C4-2B (cell line): ENCODE measurements around the gene FUT3.

Experiments
- H3K27ac ChIP-seq: fragments of 450-650 bp; 2 replicates; pipeline ENCODE4 v1.5.1; 2017
- CTCF ChIP-seq: fragments of 450-650 bp; conservative IDR thresholded peaks from 2 replicates; pipeline ENCODE4 v1.5.1; 2017; ENCODE audit warnings: mild to moderate bottlenecking
- ZFX ChIP-seq: fragments of 450-650 bp; IDR thresholded peaks from 2 replicates; pipeline ENCODE4 v1.6.1; 2017

The FUT3 gene

DNA sequence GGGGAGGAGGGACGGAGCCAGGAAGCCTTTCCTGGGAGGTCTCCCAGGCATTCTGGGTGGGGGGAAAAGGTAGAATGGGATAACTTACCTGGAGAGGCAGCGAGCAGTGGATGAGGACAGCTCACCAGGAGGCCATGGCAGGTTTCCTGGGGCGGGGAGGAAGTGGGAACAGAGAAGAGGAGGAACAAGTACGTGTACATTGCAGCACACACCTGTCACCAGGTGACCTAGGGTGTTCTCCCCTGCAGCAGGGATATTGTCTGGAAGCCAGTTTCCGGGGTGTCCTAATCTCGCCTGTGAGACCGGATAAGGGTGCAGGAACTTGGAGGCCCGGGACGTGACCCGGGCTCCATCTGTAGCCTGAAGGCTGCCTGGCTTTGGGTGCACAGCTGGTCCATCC is at the start of gene FUT3:
FUT3 (minus strand) TSS at position 148 of the 400 bp plus-strand sequence.
- TF ChIP-seq CTCF (no peak), ZFX (no peak)
- peak within 1 kb of the TSS; percentile 11 for H3K27ac ChIP-seq

DNA sequence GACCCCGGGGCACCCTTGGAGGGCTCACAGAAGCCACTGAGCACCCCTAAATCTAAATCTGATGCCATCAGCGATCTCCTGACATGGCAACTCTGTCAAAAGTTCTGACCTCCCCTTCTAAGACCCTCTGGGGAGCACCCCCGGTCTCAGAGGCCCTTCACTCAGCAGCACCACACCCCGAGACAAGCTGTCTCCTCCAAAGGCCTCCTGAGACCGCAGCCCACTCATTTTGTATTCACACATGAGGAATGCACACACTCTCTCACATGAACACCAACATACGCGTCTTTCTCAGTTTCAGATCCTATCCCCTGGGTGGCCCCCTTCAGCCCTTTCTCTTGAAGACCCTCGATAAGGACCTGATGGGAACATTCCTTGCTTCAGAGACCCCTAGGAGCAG is 49.7 kb upstream of the FUT3 start:
- no peak overlapping the region for H3K27ac ChIP-seq
- no peak for TF ChIP-seq CTCF
- TF ChIP-seq ZFX = no peak

DNA sequence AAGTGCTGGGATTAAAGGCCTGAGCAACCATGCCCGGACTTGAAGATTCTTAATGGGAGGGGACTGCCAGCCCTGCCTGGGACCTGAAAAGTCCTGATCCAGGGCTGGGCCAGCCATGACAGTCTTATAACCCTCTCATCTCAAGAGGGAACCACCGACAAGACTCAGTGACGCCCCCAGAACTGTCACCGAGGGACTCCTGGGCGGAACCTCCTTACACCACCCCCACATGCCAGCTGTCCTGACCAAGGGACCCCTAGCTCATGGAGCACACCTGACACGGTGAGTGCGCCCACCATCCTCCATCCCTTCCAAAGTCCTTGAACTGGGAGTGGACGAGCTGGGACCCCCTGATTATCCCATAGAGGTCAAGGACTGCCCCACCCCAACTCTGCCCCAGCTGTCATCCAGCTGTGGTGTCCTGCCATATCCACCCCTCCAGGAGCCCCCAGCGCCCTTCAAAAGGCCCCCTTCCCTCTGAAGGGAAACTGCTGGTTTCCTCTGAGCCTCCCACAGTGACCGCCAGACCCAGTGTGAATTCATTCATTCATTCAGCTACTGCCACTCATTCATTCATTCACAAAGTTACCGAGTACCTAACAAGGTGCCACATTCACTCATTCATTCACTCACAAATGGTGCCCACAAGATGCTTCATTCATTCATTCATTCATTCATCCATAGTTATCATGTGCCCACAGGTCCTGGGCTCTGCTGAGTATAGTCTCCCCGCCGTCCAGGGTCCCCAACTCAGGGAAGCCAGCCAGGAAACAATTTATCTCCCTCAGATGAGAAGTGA is 48.7 kb upstream of the FUT3 start:
- H3K27ac ChIP-seq = no peak overlapping the region
- TF ChIP-seq CTCF (no peak), ZFX (no peak)

DNA sequence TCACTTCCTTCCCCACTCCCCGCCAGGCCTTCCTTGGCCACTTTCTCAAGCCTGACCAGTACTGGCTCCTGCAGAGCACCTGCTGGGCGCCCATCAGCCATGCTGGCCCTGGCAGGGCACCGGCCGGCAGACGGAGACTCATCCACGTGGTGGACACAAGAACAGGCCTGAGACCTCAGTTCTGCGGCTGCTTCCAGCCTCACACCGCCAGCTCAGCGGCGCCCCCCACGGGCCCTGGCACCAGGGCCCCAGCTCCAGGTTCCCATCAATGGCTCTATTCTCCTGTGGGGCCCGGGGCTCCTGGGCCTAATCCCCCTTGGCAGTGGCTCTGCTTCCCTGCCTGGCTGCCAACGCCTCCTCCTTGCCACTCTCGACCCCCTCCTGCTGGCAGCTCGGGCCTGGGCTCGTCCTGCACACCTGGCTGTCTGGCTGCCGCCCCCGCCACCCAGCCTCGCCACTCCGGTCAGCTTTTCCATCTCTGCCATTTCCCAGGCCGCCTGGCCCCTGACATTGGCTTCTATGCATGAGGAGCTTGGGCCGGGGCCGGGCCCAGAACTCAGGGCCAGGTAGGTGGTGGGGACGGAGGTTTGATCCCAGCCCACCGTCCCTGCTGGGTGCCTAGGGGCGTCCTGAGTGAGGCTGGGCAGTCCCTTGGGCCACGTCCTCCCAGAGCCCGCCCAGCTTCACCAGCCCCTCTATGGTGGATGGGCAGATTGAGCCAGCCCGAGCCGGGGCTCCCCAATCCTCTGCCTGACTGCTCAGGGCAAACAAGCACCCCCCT is 46.1 kb upstream of the FUT3 start:
- no peak for TF ChIP-seq CTCF

GRCh38 chr19:5896365-5897076 is 45.3 kb upstream of the FUT3 start:
- TF ChIP-seq ZFX = no peak
- H3K27ac ChIP-seq = no peak overlapping the region

More for the DNA sequence above, 46.1 kb upstream of the FUT3 start:
- no peak overlapping the region for H3K27ac ChIP-seq

DNA sequence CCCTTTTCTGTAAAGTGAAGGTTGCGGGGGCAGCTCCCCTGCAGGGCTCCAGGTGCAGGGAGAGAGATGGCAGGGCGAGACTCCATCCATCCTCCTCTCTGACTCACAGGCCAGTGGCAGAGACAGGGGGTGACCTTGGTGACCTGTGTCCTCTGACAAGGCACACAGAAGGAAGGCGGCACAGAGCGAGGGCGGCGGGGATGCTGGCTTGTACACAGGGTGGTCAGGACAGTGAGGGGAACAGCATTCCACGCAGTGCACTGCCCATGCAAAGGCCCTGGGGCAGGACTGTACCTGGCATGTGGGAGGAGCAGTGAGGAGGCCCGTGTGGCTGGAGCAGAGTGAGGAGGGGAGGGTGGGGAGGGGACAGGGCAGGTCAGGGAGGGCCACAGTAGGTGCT is 44.6 kb upstream of the FUT3 start:
- TF ChIP-seq ZFX (no peak), CTCF (no peak)
- H3K27ac ChIP-seq = no peak overlapping the region

- no peak overlapping the region for H3K27ac ChIP-seq
- TF ChIP-seq CTCF = no peak
- TF ChIP-seq ZFX = no peak
Measured at GRCh38 chr19:5895409-5895808, 44.2 kb upstream of the FUT3 start.
